ENCODE data around the gene ZNF438.
A peak's percentile ranks its signal among the peaks of the same experiment; 100 is the strongest.

ZNF438 gene

GRCh38 chr10:30818854-30819253 is 212.8 kb downstream of the ZNF438 start:
- in situ Hi-C loops (cut with HindIII; ENCODE audit: low sequenced_read_pairs) = no loop called here
- DNase-seq (ENCODE audit: low read depth) = no peak
- no peak for TF ChIP-seq CTCF (IDR thresholded peaks at IDR 0.05; ENCODE audit: low read depth, low read length, missing control alignments)
- no peak overlapping the region for H3K4me3 ChIP-seq (ENCODE audit: low read depth, low read length)

GRCh38 chr10:30818010-30818660 is 213.5 kb downstream of the ZNF438 start:
- in situ Hi-C loops (cut with HindIII; ENCODE audit: low sequenced_read_pairs) = no loop called here
- no peak for DNase-seq (ENCODE audit: low read depth)
- no peak for TF ChIP-seq CTCF (IDR thresholded peaks at IDR 0.05; ENCODE audit: low read depth, low read length, missing control alignments)
- no peak overlapping the region for H3K4me3 ChIP-seq (ENCODE audit: low read depth, low read length)

- TF ChIP-seq CTCF (IDR thresholded peaks at IDR 0.05; ENCODE audit: low read depth, low read length, missing control alignments) = no peak
- no peak overlapping the region for H3K4me3 ChIP-seq (ENCODE audit: low read depth, low read length)
- no peak for DNase-seq (ENCODE audit: low read depth)
- in situ Hi-C loops (cut with HindIII; ENCODE audit: low sequenced_read_pairs) = no loop called here
Observed at GRCh38 chr10:30817541-30817940, 214.1 kb downstream of the ZNF438 start.

GRCh38 chr10:30816820-30817171 is 214.9 kb downstream of the ZNF438 start:
- no peak for DNase-seq (ENCODE audit: low read depth)
- H3K4me3 ChIP-seq (ENCODE audit: low read depth, low read length) = no peak overlapping the region
- in situ Hi-C loops (cut with HindIII; ENCODE audit: low sequenced_read_pairs) = no loop called here
- TF ChIP-seq CTCF (IDR thresholded peaks at IDR 0.05; ENCODE audit: low read depth, low read length, missing control alignments) = no peak

GRCh38 chr10:30816159-30816819 is 215.4 kb downstream of the ZNF438 start:
- no peak for TF ChIP-seq CTCF (IDR thresholded peaks at IDR 0.05; ENCODE audit: low read depth, low read length, missing control alignments)
- DNase-seq (ENCODE audit: low read depth) = no peak
- H3K4me3 ChIP-seq (ENCODE audit: low read depth, low read length) = no peak overlapping the region
- in situ Hi-C loops (cut with HindIII; ENCODE audit: low sequenced_read_pairs) = no loop called here

- in situ Hi-C loops (cut with HindIII; ENCODE audit: low sequenced_read_pairs) = no loop called here
- DNase-seq (ENCODE audit: low read depth) = peak; percentile 71
- H3K4me3 ChIP-seq (ENCODE audit: low read depth, low read length) = no peak overlapping the region
- TF ChIP-seq CTCF (IDR thresholded peaks at IDR 0.05; ENCODE audit: low read depth, low read length, missing control alignments) = no peak
Observed at GRCh38 chr10:30813872-30814481, 217.7 kb downstream of the ZNF438 start.

All from astrocyte of the cerebellum (primary cell).